Fibroblast of the conjunctiva (primary cell): ENCODE data around the gene SAMD4B.

ENCODE experiments used
- DNase-seq: peaks from one replicate; pipeline ENCODE4 v3.0.0-alpha.2; 2010; ENCODE audit warnings: low read depth

The SAMD4B gene

DNA sequence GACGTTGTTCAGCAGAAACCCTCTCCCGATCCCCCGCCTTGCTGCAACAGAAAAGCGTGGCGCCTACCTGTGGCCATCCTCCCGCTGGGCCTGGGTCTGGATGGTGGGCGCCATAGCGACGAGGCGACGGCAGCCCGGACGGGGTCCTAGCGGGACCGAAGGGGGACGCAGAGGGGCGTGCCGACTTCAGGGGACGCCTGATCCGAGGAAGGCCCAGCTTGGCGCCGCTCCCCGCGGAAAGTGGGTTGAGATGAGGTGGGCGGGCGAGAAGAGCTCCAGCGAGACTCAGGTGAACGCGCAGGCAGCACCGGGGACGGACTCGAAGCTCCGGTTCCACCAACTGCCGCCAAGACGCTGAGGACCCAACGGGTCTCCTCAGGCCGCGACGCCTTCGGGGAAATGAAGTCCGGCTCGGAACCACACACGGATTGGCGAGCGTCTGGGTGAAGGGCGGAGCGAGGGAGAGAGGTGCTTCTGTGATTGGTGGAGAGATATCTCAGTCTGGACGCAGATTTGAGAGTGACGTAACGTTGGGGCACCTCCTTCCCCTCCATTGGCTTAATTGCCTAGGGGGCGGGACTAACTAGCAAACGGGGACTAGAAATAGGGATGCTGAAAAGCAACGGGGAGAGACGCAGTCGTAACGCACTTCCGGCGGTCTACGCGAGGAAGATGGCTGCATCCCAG is 48.7 kb downstream of the SAMD4B start, which contains the start of the genes MED29 and PAF1:
Gene MED29, plus strand, starts transcription at position 628 of the 687 bp plus-strand sequence. Its CDS starts 45 bp downstream, at position 673.
Gene PAF1, minus strand, starts transcription at position 356 of the 687 bp plus-strand sequence. Its CDS starts 242 bp downstream, at position 114.
- DNase-seq: peak; percentile 100

DNA sequence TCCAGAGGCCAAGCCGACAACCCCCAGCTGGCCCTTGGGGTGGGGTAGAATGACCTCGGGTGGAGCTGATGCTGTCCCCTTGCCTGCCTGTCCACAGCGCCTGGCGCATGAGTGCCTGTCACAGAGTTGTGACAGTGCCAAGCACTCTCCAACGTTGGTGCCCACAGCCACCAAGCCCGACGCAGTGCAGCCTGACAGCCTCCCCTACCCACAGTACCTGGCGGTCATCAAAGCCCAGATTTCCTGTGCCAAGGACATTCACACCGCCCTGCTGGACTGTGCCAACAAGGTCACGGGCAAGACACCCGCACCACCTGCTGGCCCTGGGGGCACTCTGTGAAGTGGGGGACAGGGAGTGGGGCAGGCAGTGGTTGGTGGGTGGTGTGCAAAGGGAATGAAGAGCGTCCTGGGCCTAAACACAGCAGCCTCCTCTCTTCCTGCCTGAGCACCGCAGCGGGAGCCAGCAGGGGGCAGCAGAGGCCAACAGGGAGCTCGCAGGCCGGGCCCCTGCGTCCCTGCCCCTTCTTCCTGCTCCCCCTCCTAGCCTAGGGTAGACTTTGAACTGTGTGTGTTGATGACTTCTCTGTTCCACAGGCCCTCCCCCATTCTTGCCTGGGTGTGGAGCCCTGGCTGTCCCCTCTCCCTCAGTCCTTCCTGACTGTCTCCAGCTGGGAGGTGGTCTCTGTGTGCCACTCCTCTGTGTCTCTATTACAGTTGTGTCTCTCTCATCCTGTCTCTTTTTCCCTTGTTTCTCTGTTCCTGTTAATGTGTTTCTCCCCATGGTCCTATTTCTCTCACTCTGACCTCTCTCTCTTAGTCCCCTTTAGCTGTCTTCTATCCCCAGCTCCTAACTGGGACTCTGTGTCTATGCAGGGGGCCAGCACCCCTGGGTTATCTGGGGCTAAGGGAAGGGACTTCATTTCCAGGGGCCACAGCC is 55.4 kb downstream of the SAMD4B start:
- DNase-seq: peak; percentile 80

DNA sequence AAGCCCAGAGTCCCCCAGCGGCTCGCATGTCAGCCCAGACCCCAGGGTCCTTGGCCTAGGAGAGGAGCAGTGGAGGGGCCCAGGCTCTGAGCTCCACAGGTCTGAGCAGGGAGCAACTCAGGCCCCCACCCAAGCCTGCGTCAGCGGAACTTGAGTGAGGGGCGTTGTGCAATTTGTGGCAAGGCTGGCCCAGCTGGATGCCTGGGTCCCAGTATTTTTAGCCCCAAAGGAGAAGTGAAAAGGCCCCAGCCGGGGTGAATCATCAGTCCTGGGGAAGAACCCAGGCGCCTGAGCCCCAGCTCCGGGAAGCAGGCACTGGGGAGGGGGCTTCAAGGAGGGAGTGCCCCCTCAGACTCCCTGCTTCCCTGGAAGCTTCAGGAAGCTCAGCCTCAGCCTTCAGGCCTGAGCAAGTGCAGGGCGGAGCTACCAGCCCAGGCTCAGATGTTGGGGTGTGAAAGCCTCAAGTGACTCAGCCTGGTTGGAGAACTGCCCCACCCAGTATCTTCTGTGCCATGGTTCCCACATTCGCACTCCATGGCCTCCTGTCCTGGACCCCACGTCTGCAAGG is 56.2 kb downstream of the SAMD4B start:
- peak; percentile 84 for DNase-seq

GRCh38 chr19:39399668-39400050 is 57.4 kb downstream of the SAMD4B start:
- no peak for DNase-seq

GRCh38 chr19:39400061-39400460 is 57.8 kb downstream of the SAMD4B start:
- DNase-seq: no peak

DNA sequence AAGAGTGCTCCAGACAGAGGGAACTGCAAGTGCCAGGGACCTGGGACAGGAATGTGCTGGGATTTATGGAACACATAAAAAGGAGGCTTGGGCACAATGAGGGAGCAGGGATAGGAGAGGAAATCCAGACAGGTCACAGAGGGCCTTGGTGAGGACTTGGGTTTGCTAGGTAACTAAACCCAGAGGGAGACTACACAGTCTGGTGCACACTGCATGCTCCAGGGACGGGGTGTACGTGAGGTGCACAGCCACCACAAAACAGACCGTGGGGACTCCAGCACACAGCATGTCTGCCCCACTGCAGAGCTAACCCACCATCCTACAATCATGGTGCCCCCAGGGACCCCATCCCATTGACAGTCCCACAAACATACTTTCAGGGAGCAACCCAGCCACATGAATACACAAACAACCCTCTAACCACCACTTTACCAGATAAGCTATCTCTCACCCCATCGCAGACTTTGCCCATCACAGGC is 58.9 kb downstream of the SAMD4B start:
- no peak for DNase-seq

- no peak for DNase-seq
These were observed 59.5 kb downstream of the SAMD4B start for GRCh38 chr19:39401549-39402345.

GRCh38 chr19:39402346-39403300 is 60.4 kb downstream of the SAMD4B start:
- DNase-seq: peak; percentile 82

DNA sequence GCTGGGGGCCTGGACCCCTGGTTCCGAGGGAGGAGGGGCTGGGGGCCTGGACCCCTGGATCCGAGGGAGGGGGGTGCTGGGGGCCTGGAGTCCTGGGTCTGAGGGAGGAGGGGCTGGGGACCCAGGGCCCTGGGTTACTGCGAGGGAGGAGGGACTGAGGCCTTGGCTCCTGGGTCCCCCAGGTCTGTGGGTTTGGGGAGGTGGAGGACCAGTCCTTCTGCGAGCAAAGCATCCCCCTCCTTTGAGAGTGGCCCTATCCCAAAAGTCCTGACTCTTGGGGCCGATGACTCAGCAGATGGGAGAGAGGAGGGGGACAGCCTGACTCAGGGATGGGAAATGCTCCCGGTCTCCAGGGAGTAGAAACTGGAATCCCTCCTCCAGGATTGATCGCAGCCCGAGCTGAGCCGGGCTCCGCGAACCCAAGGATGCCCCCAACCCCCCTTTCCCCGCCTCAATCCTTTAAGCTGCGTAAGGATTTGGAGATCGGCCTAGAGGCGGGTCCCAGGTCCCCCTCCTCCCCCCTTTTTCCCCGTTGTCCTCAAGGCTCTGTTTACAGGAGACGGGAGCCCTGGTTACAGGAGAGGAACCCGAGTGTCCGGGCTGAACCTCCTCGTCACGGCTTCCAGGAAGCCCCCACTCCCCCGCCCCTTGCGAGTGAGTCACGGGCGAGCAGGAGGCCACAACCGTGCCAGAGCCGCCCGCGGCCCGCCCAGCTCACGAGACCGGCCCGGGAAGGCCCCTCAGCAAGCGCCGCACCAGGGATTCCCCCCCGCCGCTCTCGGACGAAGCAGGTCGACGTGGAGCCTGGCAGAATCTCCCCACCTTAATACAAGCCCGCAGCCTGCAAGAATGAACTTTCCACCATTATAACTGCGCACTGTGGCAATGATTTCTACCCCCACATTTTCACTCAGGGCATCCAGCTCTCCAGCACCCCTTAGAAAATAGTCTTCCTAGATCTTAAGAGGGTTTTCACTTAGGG is 61.4 kb downstream of the SAMD4B start:
- peak; percentile 99 for DNase-seq

- DNase-seq: no peak
These were observed 63.2 kb downstream of the SAMD4B start for GRCh38 chr19:39405261-39405957.

DNA sequence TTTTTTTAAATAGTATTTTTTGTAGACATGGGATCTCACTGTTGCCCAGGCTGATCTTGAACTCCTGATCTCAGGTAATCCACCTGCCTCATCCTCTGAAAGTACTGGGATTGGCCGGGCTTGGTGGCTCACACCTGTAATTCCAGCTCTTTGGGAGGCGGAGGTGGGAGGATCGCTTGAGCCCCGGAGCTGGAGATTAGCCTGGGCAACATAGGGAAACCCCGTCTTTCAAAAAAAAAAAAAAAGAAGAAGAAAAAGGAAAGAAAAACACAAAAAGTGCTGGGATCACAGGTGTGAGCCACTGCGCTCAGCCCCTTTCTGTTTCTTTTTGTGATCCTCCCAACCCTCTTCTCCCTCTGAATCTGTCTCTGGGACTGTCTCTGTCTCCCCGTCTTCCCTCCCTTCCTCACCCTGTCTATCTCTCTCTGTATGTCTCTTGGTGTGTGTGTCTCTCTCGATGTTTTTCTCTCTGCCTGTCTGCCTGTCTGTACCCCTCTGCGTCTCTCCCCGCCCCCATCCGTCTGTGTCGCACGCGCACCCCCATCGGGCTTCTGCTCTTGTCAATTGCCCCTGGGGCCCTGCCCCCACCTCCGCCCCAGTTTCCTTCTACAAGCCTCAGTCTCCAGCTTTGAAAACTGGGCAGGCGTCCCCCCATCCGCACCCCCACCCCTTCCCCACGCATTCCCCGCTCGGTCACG is 63.9 kb downstream of the SAMD4B start:
- no peak for DNase-seq

GRCh38 chr19:39406656-39407409 is 64.6 kb downstream of the SAMD4B start, which contains the start of gene ZFP36:
Gene ZFP36, plus strand, starts transcription at chr19:39406847. Its CDS starts 58 bp downstream, at chr19:39406905.
- DNase-seq: peak; percentile 84

GRCh38 chr19:39407410-39407659 is 65.1 kb downstream of the SAMD4B start:
- DNase-seq: no peak

GRCh38 chr19:39407660-39408391 is 65.6 kb downstream of the SAMD4B start:
- DNase-seq: no peak

- no peak for DNase-seq
These were observed 66.4 kb downstream of the SAMD4B start for GRCh38 chr19:39408392-39409207.
